GM10248 (cell line): ENCODE measurements around the gene CRLF1.
A peak's percentile ranks its signal among the peaks of the same experiment; 100 is the strongest.

Experiments used
- CTCF ChIA-PET: fragments of 300-600 bp; sonication (Branson Sonifier 250); formaldehyde crosslinking; extraction: SDS; loops from one replicate; lab custom pipeline; 2021; ENCODE audit warnings: antibody characterized with exemption; lab: Yijun Ruan, JAX
- POLR2A ChIA-PET: fragments of 350-650 bp; sonication (Branson Sonifier 250); formaldehyde crosslinking; extraction: SDS; loops from one replicate; lab custom pipeline; 2020; ENCODE audit warnings: antibody characterized with exemption; lab: Yijun Ruan, JAX
- DNase-seq: peaks from one replicate; pipeline ENCODE4 v3.0.0; 2012; ENCODE audit errors: extremely low spot score
- TF ChIP-seq, protein P1 (sequence below): IDR thresholded peaks from 2 replicates; pipeline ENCODE4 v1.5.1; 2012; ENCODE audit warnings: mild to moderate bottlenecking, low read depth; ENCODE audit errors: extremely low read depth, missing control alignments, control extremely low read depth

Gene CRLF1

DNA sequence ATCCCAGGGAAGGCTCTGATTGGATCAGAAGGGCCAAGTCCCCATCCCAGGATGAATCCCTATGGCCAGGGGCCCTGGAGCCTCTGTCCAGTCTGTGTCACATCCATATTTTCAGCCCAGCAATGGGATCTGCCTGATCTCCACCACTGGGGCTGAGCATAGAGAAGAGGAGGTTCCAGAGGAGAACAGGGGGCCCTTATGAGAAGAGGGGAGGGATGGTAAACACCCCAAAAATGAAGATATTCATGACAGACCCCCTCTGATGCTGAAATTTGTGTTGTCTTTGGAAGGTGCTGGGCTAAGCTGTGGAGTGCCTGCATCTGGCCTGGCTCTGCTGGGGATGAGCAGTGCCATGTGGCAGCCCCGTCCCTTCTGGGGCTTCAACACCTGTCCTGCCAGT is 44.7 kb upstream of the CRLF1 start:
- ChIA-PET POLR2A (no interaction called here), CTCF (no interaction called here)
- no peak for DNase-seq
- TF ChIP-seq, protein P1, sequence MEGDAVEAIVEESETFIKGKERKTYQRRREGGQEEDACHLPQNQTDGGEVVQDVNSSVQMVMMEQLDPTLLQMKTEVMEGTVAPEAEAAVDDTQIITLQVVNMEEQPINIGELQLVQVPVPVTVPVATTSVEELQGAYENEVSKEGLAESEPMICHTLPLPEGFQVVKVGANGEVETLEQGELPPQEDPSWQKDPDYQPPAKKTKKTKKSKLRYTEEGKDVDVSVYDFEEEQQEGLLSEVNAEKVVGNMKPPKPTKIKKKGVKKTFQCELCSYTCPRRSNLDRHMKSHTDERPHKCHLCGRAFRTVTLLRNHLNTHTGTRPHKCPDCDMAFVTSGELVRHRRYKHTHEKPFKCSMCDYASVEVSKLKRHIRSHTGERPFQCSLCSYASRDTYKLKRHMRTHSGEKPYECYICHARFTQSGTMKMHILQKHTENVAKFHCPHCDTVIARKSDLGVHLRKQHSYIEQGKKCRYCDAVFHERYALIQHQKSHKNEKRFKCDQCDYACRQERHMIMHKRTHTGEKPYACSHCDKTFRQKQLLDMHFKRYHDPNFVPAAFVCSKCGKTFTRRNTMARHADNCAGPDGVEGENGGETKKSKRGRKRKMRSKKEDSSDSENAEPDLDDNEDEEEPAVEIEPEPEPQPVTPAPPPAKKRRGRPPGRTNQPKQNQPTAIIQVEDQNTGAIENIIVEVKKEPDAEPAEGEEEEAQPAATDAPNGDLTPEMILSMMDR: no peak

DNA sequence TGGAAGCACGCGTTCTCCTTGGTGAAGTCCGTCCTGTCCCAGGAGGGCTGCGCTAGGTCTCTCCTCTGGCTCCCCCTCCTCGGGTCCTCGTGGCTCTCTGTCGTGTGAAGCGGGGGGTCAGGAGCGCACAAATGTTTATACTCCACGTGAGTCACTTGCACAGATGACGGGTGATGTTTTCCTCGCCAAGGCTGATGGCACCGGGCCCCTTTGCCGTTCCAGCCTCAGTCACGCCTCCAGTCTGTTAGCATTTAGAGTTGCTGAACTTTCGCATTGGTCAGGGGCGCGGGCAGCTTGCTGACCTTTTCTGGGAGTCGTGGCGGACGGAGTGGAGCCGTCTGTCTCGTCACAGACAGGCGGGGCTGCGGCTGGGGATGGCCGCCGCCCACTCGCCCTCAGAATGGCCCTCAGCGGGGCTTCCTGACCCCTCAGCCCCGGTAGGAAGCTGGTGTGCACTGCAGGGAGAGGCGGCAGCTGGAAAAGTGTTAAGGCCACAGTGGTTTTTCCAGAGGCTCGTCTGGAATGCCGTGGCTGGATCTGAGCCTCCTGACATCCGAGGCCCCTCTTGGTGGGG is 44.0 kb upstream of the CRLF1 start:
- POLR2A ChIA-PET: no interaction called here
- TF ChIP-seq, protein P1: no peak
- CTCF ChIA-PET: no interaction called here
- DNase-seq: no peak

DNA sequence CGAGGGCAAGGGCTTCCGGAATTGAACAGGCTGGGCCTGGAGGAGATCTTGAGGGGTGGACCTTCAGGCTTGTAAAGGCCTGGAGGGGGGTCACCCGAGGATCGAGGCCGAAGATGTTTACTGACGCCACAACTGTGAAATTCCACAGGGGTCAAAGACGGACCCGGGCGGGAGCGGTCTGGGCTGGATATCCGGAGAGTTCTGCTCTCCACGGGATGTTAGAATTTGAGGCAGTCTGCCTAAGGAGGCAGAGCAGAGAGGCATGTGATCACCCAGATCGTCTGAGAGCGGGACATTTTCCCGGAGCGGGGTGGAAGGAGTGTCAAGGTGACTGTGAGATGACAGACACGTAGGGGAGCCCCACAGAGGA is 43.4 kb upstream of the CRLF1 start:
- ChIA-PET CTCF (no interaction called here), POLR2A (no interaction called here)
- TF ChIP-seq, protein P1: no peak
- DNase-seq: no peak

DNA sequence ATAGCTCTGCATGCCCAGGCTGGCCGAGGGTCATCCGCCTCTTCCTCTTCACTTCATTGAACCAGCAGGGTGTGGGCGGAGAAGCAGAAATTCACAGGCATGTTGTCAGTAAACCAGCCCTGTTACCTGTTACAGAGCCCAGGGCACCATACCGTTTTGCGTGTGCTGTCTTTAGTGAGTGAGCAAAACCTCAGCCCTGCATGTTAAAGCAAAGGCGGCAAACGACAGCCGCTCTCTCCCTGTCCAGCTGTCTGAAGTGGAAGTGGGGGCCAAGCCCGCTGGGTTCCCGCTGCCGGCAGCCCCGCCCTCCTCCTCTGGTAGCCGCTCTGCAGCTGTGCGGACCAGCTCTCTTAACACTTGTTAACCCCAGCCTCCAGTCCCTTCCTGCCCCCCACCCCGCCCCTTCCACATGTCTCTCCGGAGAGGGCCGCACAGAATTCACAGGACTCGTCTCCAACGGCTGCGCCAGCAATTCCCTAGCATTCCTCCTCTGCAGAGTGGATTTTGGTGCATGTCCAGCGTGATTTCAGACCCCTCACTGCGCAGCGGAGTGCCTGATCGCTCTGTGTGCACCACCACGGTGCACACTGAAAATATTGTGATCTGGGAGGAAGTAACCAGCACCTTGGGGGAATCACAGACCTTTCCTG is 42.9 kb upstream of the CRLF1 start:
- DNase-seq: peak; percentile 53
- TF ChIP-seq, protein P1: no peak
- POLR2A ChIA-PET: no interaction called here
- CTCF ChIA-PET: interaction anchor here (1.6 to 1.7 kb wide), 2 partner anchors 10 to 60 kb away, joined by 4 to 7 read pairs; partner anchors contain the start of gene REX1BD

DNA sequence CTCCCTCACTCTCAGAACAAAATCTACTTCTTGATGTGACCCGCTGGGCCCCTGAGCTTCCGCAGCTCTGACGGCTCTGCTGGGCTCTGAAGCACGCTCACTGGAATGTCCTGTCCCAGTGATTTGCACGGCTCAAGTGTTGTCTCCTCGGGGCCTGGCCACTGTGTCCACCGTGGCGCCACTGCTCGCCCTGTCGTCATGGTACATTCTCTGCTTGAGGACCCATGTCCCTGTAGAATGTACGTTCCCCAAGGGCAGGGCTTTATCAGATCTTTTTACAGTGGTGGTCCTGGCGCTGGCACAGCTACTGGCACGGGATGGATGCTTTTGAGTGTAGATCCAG is 42.3 kb upstream of the CRLF1 start:
- DNase-seq: no peak
- ChIA-PET CTCF (interaction anchor here (1.6 to 1.7 kb wide), 2 partner anchors 9 to 60 kb away, joined by 4 to 7 read pairs; partner anchors contain the start of gene REX1BD), POLR2A (no interaction called here)
- TF ChIP-seq, protein P1: no peak

DNA sequence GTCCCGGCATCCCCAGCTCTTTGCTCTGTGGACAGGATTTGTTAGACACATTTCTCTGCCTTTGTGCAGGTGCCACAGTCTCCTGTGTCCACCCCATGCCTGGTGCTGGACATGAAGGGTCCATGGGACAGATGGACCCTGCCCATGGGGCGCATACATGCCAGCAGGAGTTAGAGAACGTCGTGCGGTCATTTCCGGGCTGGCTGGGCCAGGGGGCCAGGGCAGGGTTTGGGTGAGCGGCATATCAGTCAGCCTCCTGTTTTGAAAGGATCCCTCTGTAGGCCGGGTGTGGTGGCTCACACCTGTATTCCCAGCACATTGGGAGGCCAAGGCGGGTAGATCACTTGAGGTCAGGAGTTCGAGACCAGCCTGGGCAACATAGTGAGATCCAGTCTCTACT is 41.2 kb upstream of the CRLF1 start:
- ChIA-PET POLR2A (no interaction called here), CTCF (interaction anchor here (1.6 to 1.7 kb wide), 2 partner anchors 8 to 59 kb away, joined by 4 to 7 read pairs; partner anchors contain the start of gene REX1BD)
- DNase-seq: no peak

More for the DNA sequence above, 41.2 kb upstream of the CRLF1 start:
- TF ChIP-seq, protein P1: no peak
